DMS114 treated with DMSO at 0.1 percent for 48 hours (cell line): ENCODE results near the gene CRYBG2.
"Not testable (repeated sequence)": the region's sequence is repeated elsewhere in the genome, so short reads cannot be mapped to it uniquely, and the experiment has no call there.

Experiments used
- DNase-seq: peaks from one replicate; lab custom pipeline; 2025; ENCODE audit not compliant: unreplicated experiment; lab: John Stamatoyannopoulos, UW

The CRYBG2 gene, protein sequence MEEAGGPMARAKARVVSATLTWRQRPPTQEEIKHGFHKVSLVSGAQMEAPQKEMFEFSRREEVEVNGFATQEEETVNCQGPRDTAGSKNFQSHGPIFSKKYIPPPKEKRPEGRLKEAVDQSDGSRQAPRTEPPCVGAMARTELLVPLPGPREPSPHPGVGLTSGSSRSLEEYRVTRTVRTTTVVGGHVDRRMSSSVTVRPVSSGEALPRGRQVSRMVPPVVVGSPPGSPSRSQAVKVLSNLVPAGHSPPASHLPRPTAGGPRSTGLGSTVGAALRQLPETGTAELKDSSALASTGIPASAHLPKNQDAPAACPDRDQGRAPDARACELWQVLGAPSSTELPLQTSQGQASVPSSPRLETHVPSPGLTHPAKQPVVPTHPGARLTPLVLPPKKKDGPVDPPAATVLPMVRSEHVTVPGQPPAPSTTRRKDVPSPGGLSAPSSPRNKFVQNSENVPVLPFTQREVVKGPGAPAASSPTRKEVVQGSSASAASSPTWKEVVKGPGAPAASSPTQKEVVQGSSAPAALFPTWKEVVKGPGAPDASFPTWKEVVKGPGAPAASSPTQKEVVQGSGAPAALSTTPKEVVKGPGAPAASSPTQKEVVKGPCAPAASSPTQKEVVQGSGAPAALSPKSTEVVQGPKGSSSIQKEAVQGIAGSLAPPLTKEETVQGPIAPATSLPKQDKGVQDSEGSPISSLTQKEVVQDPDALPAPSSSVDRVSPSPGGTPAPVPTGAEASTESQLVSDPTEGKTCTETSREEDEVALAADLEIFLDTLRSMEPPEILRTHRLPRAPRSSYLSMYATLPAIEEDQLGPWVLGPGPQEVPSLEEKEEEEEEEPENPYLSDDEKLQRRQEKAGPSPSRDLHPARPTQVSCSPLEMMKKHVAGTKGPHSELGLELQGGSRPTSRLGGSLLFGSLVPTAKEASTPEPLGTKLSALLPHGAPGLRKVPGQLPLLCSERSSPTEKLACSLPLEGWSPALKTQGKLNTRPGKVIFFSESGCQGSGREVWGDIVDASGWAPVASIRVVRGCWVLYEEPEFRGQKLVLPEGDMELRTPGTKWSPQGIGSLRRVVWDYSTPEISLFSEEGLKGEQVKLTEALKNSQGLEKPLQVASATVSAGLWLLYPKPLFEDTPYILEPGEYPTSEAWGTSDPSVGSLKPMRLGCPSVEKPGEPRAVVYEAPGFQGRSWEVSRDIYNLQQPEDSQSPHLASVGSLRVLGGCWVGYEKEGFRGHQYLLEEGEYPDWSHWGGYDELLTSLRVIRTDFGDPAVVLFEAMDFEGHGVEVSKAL (N-terminal part only)

DNA sequence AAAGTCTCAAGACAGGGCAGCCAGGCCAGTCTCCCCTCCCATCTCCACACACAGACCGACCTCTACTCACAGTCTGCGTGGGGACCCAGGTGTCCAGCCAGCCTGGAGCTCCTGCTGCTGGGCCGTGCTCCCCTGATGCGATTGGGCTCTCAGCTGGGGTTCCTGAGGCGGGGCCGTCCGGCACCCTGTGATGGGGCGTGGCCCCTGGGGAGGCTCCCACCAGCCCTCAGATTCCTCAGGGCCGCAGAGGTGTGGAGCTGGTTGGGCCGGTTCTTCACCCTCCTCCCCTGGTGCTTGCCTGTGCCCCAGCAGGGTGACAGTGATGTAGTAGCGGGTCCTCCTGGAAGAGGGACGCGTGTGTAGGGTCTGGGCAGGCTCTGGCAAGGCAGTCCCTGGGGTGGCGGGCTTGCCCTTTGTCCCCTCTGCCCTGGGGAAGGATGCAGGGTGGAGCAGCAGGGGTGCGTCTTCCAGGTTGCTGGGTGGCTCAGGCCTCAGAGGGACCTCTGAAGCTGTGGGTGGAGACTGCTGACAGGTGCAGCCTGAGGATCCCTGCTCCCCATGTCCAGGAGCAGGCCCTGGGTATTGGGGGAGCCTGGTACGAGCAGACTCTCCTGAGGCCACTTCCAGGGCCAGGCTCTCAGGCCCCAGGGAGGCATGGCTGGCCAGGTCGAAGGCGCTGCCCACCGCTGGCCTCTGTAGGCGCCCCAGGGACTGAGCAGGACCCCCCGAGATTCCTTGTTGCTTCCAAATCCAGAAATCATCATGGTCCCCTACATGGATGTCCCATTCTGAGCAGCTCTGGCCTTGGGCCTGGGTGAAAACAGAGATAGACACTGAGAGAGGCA, at the start of gene CRYBG2:
TSS of gene CRYBG2 (minus strand) at position 155 of the 845 bp plus-strand sequence. CDS start 7,473 bp downstream, outside the sequence.
- no peak for DNase-seq

DNA sequence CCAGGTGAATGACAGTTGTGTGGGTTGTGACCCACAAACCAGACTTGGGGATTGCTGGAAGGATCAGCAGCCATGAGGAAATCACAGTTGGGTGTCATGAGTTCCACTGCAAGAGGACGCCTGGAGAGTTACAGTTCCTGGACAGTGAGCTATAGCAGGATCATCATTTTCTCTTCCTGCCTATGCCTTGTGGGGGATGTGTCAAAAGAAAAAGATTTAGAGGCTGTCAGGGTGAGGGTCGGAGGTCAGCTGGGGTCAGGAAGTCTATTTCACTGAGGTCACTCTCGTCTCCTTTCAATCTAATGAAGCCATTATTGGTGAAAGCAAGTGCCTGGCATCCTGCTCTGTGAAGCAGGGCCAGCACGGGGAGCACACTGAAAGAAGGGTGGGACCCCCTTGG, 49.7 kb upstream of the CRYBG2 start:
- DNase-seq = no peak

DNA sequence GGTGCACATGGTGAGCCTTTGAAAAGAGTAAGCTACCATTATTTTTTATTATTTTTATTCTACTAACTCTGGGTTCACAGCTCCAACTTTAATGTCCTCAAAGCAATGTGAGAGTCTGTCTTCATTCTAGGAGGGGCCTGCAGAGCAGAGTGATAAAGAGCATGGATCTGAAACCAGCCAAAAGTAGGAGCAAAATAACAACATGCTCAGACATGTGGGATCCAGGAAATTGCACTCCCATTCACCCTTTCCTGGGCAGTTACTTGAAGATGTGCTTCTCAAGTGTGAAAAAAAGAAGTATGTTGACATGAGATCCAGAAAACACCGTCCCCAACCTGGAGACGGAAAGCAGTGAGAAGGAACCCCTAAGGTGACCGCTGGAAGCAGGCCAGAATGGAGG, 48.0 kb upstream of the CRYBG2 start:
- DNase-seq = no peak

DNA sequence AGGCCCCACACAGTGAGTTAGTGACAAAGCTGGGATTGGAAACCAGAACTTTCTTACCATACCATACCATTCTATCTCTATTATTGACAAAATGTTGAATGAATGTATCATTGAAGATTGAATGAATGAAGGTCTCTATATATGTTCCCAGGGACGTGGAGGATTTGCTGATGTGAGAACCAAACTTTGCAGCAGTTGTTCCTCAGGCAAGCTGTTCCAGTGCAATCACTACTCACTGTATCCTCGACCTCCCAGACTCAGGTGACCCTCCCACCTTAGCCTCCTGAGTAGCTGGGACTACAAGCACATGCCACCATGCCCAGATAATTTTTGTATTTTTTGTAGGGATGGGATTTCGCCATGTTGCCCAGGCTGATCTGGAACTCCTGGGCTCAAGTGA, 45.1 kb upstream of the CRYBG2 start:
- no peak for DNase-seq

DNA sequence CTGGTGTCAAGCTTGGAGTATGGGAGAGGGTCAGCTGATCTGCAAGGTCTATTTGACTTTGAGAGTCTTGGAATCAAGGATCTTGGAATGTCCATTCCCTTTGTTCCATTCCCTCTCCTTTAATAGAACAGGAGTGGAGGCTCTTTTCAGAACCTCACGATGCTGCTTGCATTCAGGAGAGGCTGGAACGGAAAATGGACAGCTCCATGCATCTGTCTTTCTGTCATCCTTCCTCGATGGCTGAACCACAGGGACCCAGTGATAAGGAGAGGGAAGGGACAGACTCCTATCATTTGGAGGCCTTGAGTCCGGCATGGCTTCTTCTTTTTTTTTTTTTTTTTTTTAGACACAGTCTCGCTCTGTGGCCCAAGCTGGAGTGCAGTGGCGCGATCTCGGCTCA, 41.8 kb upstream of the CRYBG2 start:
- no peak for DNase-seq

DNA sequence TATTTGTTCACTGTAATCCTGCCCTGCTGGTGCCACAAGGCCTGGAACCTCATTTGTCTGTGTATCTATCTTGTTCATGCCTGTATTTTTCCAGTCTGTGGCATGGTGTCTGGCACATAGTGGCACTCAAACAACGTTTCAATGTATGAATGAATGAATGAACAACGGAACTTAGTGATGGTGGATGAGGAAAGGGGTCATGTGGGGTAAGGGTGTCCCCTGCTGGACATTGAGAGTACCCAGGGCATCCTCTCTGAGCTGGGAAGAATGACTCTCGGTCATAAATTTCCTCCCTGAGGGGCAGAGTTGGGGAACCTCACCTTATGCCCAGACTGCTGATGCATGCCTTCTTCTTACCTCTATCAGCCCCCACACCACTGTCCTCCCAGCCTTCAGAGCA, 37.5 kb upstream of the CRYBG2 start:
- DNase-seq = peak; percentile 41

DNA sequence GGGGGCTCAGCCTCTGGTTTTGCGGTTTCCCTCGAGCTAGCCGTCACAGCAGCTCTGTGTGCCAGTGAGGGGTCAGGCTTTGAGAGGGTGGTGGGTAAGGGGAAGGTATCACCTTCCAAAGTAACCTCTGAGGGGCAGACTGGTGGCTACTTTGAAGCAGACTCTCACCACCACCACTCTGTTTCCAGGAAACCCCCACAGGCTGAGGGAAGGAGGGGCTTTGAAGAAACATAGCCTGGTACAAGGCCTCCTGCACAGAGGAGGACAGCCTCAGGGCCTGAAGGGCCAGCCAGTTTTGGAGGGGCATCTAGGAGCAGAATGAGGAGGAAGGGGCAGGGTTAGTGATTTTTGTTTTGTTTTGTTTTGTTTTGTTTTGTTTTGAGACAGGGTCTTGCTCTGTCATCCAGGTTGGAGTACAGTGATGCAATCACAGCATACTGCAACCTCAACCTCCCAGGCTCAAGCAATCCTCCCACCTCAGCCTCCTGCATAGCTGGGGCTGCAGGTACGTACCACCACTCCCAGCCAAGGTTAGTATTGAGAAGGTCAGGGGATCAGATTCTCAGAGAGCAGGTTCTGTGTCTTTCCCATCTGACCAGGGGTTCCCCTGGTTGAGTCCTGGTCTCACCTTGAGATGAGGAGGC, 35.8 kb upstream of the CRYBG2 start:
- DNase-seq = no peak

DNA sequence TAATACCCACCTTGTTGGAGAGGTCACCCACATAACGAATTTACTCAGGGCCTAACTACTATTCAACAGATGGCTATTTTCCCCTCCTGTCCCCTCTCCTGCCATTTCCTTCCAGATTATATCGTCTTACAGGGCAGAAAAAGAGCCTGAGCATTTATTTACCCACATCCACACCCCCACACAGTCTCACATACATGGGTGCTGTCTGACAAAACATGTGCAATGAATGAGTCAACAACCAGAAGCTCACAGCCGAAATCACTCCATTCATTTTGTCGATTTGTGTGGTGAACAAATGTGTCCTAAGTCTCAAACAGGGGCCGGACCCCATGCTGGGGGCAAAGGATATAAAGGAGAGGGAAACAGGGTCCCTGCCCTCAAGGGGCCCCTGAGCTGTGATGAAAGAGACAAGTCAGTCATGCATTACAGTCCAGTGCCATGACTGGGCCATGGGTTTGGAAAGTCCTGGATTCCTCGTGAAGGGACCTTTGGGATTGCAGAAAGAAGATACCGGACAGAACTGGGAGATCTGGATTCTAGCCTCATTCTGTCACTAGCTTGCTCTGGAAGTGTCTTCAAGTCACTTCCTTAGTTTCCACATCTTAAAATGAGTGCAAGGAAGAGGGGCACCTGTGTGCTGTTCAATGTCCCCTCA, 35.0 kb upstream of the CRYBG2 start:
- no peak for DNase-seq

DNA sequence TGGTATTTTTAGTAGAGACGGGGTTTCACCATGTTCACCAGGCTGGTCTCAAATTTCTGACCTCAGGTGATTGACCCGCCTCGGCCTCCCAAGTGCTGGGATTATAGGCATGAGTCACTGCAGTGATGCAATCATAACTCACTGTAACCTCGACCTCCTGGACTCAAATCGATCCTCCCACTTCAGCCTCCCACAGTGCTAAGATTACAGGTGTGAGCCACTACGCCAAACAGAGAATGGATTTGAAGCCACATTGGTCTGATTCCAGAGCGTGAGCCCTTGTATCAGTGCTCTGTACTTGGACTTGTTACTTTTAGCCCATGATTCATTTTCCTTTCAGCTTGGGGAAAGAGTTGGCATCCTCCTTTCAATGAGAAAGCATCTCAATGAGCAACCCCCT, 33.5 kb upstream of the CRYBG2 start:
- DNase-seq = no peak

DNA sequence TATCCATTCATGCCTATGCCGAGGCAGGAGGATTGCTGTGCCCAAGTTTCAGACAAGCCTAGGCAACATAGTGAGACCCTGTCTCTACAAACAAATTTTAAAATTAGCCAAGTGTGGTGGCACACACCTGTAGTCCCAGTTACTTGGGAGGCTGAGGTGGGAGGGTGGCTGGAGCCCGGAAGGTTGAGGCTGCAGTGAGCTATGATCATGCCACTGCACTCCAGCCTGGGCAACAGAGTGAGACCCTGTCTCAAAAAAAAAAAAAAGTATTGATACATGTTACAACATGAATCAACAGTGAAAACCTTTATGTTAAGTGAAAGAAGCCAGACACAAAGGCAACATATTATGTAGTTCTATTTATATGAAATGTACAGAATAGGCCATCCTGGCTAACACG, 31.1 kb upstream of the CRYBG2 start:
- not testable (repeated sequence) for DNase-seq

DNA sequence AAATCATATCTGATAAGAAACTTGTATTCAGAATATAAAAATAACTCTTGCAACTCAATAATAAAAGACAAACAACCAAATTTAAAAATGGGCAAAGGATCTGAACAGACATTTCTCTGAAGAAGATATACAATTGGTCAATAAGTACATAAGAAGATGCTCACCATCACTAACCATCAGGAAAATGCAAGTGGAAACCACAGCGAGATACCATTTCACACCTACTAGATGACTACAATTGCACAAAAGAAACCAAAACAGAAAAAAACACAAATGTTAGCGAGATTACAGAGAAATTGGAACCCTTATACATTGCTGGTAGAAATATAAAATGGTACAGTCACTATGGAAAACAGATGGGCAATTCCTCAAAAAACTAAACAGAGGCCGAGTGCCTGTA, 30.1 kb upstream of the CRYBG2 start:
- DNase-seq = no peak

DNA sequence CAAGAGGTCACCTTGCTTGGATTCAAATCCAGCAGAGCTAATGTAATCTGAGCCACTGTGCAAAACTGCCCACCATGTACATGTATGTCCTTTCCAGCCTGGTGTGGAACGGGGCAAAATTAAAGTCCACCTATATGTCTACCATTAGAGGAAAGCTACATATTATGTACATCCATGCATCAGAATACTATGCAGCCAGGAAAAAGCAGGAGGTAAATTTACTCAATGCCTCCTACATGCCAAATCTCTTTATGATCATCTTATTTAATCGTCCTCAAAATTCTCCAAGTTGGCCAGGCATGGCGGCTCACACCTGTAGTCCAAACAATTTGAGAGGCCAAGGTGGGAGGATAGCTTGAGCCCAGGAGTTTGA, 24.9 kb upstream of the CRYBG2 start:
- DNase-seq = no peak

DNA sequence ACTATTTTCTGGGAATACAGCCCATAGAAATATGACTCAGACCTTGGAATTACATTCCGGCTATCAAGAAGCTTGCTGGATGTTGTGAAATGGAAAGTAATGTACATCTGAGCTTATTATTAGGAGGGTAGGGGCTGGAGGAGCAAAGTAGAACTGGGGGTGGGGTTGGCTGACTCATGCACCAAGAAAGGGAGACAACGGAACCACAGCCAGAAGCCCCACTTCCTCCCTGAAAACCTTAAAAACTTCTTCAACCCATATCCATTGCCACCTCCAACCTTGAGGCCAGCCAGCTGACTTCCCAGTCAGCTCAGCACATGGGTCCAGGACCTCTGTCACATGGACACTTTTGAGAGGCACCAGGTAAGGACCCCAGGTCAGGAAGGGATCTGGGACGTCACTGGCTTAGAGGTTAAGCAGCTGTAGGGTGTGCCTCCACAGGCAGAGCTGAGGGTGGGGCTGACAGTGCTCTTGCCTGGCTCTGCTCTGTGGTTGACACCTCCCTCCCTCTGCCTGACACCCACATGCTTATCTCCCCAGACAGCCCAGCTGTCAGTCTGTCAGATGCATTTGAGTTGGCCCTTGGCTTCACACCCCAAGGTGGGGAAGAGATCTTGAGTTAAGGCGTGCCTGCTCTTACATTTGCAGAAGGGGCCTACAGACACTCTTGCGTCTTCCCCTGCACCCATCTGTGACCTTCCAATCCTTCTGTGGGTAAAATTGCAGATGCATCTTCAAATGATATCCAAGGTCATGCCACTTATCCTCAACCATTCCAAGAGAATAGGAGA, 24.4 kb upstream of the CRYBG2 start:
- no peak for DNase-seq

DNA sequence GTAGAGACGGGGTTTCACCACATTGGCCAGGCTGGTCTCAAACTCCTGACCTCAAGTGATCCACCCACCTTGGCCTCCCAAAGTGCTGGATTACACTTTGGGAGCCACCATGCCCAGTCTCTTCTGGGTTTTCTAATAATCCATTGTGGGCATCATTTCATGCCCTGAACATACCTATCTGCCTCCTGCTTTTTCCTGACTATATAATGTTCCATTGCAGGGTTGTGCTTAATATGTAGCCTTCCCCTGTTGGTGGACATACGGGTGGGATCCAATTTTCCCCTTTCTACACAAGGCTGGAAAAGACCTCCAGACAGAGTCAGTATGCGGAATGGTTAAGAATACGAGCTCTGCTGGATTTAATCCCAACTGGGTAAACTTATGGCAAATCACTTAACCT, 22.1 kb upstream of the CRYBG2 start:
- no peak for DNase-seq

DNA sequence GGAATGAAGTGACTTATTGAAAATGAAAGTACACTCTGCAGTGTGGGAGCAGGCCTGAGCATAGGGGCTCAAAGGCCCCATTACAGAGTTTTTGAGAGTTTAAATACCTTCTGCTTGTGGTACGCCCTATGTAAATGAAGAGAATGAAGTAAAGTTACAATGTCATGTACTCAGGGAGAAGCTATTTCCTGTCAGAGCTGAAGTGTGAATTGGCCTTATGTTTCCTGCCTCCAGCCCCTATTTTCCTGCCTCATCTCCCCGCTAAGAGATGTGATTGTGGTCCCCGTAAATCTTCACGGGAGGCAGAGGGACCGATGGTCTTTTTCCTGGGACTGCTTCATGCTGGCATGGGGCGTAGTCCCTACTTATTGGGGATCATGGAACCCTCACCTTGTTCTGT, 21.2 kb upstream of the CRYBG2 start:
- DNase-seq = no peak

DNA sequence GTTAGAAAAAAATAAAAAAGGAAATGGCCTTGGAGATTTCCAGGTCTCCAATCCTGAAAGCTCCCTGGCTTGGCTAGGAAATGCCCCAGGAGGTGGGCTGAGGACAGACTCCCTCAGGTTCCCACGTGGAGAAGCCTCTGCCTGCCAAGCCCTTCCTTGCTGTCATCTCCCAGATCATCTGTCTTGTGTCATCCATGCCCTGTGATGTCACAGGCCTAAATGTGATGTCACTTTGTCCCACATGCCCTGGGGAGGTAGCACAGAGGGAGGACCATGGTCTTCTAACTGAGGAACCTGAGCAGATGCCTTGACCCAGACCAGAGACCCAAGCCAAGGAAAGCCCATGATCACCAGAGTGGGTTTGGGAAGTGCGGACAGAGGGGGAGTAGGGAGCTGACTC, 20.4 kb upstream of the CRYBG2 start:
- DNase-seq = not testable (repeated sequence)

DNA sequence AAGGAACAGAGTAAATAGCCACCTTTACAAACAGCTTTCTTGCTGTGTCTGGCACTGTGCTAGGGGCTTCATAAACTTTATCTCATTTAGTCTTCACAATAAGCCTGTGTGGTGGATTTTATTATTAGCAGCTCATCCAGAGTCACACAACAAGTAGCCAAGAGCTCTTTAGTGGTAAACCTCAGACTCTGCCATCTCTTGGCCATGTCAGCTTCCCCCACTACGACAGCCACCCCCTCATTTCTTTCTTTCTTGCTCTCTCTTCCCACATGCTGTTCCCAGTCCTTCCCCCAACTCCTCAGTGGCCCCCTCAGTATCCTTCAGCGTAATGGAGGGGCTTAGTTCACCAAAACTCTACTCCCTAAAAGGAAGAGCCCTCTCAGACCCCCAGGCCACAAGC, 19.9 kb upstream of the CRYBG2 start:
- no peak for DNase-seq

DNA sequence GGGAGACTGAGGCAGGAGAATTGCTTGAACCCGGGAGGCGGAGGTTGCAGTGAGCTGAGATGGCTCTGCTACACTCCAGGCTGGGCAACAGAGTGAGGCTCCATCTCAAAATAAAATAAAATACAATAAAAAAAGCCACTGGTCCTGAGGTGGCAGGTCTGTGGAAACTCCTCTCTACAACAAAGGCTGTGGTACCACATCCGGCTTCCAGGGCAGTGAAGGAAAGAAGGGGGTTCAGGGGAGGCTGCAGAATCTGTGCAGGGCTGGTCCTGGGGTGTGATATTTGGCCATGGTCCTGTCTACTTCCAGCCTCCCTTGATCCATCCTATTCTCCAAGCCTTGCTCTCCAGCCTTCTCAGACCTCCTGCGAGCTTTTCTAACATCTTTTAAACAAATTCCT, 19.4 kb upstream of the CRYBG2 start:
- no peak for DNase-seq

DNA sequence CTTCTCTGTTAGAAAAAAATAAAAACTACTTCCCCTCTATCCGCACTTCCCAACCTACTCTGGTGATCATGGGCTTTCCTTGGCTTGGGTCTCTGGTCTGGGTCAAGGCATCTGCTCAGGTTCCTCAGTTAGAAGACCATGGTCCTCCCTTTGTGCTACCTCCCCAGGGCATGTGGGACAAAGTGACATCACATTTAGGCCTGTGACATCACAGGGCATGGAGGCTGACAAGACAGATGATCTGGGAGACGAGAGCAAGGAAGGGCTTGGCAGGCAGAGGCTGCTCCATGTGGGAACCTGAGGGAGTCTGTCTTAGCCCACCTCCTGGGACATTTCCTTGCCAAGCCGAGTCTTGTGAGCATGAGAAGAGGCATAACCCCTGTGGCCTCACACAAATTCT, 18.7 kb upstream of the CRYBG2 start, which contains the start of gene ZNF683:
TSS of gene ZNF683 (minus strand) at position 140 of the 400 bp plus-strand sequence. CDS start 4,179 bp downstream, outside the sequence.
- DNase-seq = not testable (repeated sequence)
